DND-41 (cell line): ENCODE results near the gene NISCH.

Experiments used
- CTCF ChIP-seq: IDR thresholded peaks from 2 replicates; pipeline ENCODE4 v1.5.1; 2012; ENCODE audit warnings: borderline replicate concordance, low read length, moderate library complexity, mild to moderate bottlenecking; ENCODE audit not compliant: poor library complexity, severe bottlenecking; ENCODE audit errors: extremely low read depth
- EZH2 ChIP-seq: IDR thresholded peaks from 3 replicates; pipeline ENCODE4 v1.6.1; 2012; ENCODE audit warnings: borderline replicate concordance, low read depth, mild to moderate bottlenecking, moderate library complexity, low read length, inconsistent platforms; ENCODE audit not compliant: severe bottlenecking

DNA sequence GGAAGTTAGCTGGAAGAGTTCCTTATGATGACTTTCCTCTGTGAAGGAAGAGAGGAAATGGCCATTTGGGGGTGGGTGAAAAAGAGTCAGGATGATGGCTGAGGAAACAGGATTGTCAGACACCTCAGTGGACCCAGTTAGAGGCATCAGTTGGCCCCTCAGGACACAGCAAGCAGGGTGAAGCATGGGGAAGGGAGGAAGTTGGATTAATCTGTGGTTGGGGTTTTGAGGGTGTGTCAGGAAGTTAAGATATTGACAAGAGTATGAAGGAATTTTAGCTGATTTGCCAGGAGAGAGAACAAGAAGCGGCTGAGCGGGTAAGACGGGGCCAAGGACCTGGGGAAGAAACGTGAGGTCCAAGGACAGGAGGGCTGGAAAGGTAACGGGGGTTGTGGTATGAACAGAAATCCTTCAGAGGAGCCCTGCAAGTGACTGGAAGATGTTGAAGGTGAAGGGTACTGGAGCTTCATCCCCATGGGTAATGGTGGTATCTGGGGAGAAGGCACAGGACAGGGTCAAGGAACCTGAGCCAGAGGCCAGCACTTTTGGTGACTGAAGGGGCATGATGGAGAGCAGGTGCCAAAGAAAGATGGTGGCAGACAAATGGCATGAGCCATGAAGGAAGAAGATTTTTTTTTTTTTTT lies 83.7 kb downstream of the NISCH start:
- TF ChIP-seq CTCF (no peak), EZH2 (no peak)
